ENCODE results near the gene ESRRA.
A peak's percentile ranks its signal among the peaks of the same experiment; 100 is the strongest.

The ESRRA gene

GRCh38 chr11:64305075-64305690 lies at the start of gene ESRRA:
ESRRA (plus strand) TSS chr11:64305524; CDS start chr11:64307180, 1,656 bp downstream.
- peak; percentile 100 for DNase-seq

GRCh38 chr11:64256300-64256699 lies 49.0 kb upstream of the ESRRA start:
- no peak for DNase-seq

DNA sequence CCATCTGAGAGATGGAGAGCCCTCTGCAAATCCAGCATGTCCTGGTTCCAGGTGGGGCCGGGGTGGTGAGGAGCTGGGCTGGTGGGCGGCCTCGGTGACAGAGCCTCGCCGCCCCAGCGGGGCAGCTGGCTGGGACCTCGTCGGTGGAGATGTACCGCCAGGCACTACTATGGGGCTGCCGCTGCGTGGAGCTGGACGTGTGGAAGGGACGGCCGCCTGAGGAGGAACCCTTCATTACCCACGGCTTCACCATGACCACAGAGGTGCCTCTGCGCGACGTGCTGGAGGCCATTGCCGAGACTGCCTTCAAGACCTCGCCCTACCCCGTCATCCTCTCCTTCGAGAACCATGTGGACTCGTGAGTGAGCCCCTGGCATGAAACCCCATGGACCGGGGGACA lies 47.0 kb upstream of the ESRRA start:
- DNase-seq = no peak

- DNase-seq = no peak
Measured at GRCh38 chr11:64258946-64259532, 46.3 kb upstream of the ESRRA start.

- no peak for DNase-seq
Measured at GRCh38 chr11:64259533-64260067, 45.7 kb upstream of the ESRRA start.

- DNase-seq = no peak
Measured at GRCh38 chr11:64260147-64260708, 45.1 kb upstream of the ESRRA start.

- no peak for DNase-seq
Measured at GRCh38 chr11:64261556-64262080, 43.7 kb upstream of the ESRRA start.

GRCh38 chr11:64262271-64263002 lies 42.9 kb upstream of the ESRRA start:
- DNase-seq = no peak

GRCh38 chr11:64263021-64263946 lies 42.0 kb upstream of the ESRRA start:
- no peak for DNase-seq

DNA sequence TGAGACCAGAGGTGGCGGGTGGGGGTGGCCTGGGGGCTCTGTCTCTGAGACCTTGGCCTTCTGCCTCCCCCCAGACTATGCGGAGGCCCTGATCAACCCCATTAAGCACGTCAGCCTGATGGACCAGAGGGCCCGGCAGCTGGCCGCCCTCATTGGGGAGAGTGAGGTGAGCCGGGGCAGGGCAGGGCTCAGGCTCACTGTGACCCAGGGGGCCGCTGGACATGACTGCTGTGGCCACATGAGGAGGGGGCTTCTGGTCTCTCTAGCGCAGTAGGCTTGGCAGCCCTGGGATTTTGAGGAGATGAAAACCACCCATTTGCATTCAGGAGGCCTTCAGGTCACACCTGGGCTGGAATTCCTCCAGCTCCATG lies 41.4 kb upstream of the ESRRA start:
- no peak for DNase-seq

DNA sequence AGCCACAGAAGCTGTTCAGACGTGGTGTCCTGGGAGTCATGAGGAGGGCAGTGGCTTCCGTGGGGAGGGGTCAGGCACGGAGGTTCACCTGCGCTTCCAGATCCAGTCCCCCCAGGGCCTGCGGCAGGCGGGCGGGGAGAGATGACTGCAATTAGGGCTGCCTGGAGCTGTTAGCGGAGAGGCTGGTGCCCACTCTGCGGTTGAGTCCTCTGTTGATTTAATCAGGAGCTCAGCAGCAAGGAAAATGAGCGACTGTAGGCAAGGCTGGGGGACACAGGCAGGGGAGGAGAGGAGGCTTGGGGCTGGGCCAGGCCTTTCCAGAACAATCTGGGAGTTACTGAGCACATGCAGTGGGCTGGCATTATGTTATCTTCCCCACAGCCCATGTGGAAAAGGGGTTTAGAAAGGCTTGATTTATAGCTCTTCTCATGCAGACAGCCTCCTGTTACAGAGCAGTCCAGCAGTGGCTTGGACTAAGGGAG lies 40.9 kb upstream of the ESRRA start:
- no peak for DNase-seq

GRCh38 chr11:64265176-64266160 lies 39.9 kb upstream of the ESRRA start:
- no peak for DNase-seq

DNA sequence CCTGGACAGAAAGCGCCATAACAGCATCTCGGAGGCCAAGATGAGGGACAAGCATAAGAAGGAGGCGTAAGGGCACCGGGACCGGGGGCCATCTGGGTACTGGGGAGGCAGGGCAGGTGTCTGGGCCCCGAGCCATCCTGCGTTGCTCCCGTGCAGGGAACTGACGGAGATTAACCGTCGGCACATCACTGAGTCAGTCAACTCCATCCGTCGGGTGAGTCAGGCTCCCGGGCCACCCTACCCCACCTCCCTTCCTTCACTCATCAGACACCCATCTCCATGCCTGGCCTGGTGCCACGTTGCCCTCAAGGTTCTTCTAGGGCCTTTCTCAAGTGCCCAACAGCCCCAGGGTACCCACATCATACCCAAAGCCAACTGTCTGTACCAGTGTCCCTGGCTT lies 39.0 kb upstream of the ESRRA start:
- no peak for DNase-seq

GRCh38 chr11:64267207-64267945 lies 37.9 kb upstream of the ESRRA start:
- DNase-seq = peak; percentile 46

DNA sequence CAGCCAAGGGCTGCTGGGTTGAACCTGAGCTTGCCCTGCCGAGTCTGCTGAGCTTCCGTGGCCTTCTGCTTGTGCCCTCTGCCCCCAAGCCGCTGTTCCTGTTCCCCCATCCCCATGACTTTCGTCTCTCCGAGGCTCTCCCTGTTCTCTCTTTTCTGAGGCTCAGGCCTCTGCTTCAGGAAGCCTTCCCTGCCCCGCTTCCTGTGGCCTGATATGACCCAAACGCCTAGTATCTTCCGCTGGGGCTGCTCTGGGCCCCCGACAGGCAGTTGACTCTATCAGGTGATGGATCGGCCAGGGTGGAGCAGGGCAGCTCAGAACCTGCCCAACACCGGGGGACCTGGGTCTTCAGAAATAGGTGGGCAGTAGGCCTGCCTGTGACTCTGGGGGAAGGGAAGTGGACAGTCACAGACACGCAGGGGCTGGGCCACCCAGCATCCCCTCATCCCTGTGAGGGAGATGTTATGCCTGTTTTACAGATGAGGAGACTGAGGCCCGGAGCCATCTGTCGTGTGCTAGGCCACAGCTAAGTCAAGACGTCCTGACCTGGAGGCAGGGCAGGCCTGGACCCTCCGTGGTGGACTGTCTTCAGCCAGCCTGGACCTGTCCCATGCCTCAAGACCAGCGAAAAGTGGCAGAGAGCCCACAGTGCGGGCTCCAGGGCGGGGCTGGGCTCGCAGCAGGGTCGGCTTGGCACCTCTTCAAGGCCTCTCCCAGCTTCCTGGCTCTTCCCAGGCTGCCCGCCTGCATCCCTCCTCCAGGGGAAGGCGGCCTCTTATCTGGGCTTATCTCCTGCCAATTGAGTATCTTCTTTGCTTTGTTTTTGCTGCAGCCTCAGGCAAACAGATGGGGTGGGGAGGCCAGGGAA lies 37.1 kb upstream of the ESRRA start:
- no peak for DNase-seq

- no peak for DNase-seq
Measured at GRCh38 chr11:64268893-64269539, 36.3 kb upstream of the ESRRA start.

DNA sequence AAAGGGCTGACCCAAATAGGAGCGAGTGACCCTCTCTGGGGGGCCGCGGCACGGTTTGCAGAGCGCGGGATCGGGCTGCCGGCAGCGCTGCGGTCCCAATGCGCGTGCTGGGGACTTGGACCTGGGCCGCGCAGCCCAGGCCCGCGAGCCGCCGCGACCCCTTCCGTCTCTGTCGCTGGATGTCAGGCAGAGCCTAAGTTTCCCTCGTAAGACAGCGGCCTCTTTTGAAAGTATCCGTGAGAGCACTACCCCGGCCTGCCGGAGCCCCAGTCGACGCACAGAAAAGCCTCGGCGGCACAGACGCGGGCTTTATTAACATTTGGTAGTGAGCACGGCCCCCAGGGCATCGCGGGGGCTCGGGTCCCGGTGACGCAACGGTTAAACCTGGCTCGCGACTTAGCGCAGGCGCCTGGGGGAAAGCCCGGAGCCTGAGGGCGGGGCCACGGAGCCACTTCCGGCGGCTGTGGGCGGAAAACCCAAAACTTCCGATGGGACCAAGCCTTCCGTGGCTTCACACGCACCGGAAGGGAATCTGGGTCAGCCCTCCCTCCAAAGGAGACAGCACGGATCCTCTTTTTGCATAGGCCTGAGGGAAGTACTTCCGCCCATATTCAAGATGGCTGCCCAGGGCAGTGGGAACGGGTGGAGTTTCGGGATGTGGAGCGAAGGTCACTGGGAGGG lies 35.6 kb upstream of the ESRRA start:
- DNase-seq = peak; percentile 100

All from NCI-H1092 treated with DMSO at 0.1 percent for 48 hours (cell line).